SK-N-SH (cell line): ENCODE results near the gene ARHGEF39. TPM values are rescaled to one million over a fixed set of nuclear protein-coding genes. Genes with fewer than 3 reads are reported as not detected.

ENCODE experiments used
- CTCF ChIA-PET: fragments of 300-600, 350-600 bp; formaldehyde crosslinking; extraction: SDS; loops from one replicate; lab custom pipeline; 2021; lab: Yijun Ruan, JAX
- POLR2A ChIA-PET: fragments of 350-600 bp; sonication (Branson Sonifier 250); formaldehyde crosslinking; extraction: SDS; loops from one replicate; lab custom pipeline; 2020; ENCODE audit warnings: antibody characterized with exemption, inconsistent platforms; lab: Yijun Ruan, JAX
- DNase-seq: peaks from one replicate; pipeline ENCODE4 v3.0.0; 2012
- H2AFZ ChIP-seq: fragments of 200-600 bp; sonication (generic); 2 replicates; pipeline ENCODE4 v1.8.1; 2016; ENCODE audit warnings: antibody characterized with exemption, mild to moderate bottlenecking, low read depth
- H3F3A ChIP-seq: fragments of 200-600 bp; sonication (generic); replicated peaks from 2 replicates; pipeline ENCODE3; 2016; ENCODE audit warnings: antibody characterized with exemption, mild to moderate bottlenecking; ENCODE audit not compliant: insufficient read depth
- H3K27ac ChIP-seq, 2 experiments: fragments of 200-500 bp in 1 of 2; fragments of 200-600 bp in 1 of 2; sonication (Bioruptor generic) in 1 of 2; sonication (generic), shearing (Covaris generic) in 1 of 2; 2 replicates each; pipeline versions ENCODE4 v1.5.1 to v1.6.1; 2014 to 2016; ENCODE audit warnings: low read depth in 2 of 2, inconsistent platforms in 1 of 2, low read length in 1 of 2, mild to moderate bottlenecking in 1 of 2, mixed read lengths in 1 of 2
- H3K27me3 ChIP-seq: fragments of 200-600 bp; sonication (generic), shearing (Covaris generic); 2 replicates; pipeline ENCODE4 v1.6.1; 2016; ENCODE audit warnings: mixed run types; ENCODE audit not compliant: insufficient read depth
- H3K36me3 ChIP-seq, 2 experiments: fragments of 200-500 bp in 1 of 2; fragments of 200-600 bp in 1 of 2; sonication (Bioruptor generic) in 1 of 2; sonication (generic) in 1 of 2; replicated peaks in 1 of 2; 2 replicates each; pipeline versions ENCODE3 to v1.5.1; 2014 to 2016; ENCODE audit warnings: low read length in 1 of 2, mild to moderate bottlenecking in 1 of 2; ENCODE audit not compliant: insufficient read depth in 2 of 2, control insufficient read depth in 1 of 2
- H3K4me1 ChIP-seq, 2 experiments: fragments of 200-500 bp in 1 of 2; fragments of 200-600 bp in 1 of 2; sonication (Bioruptor generic) in 1 of 2; sonication (generic), shearing (Covaris generic) in 1 of 2; 2 replicates each; pipeline versions ENCODE4 v1.5.1 to v1.6.1; 2014 to 2016; ENCODE audit warnings: low read depth in 1 of 2, low read length in 1 of 2, mixed run types in 1 of 2; ENCODE audit not compliant: insufficient read depth in 2 of 2, control insufficient read depth in 1 of 2
- H3K4me2 ChIP-seq: fragments of 200-600 bp; sonication (generic), shearing (Covaris generic); 2 replicates; pipeline ENCODE4 v1.6.1; 2017; ENCODE audit warnings: mixed run types
- H3K4me3 ChIP-seq, 2 experiments: fragments of 200-500 bp in 1 of 2; fragments of 200-600 bp in 1 of 2; sonication (Bioruptor generic) in 1 of 2; sonication (generic), shearing (Covaris generic) in 1 of 2; 2 replicates each; pipeline versions ENCODE4 v1.5.1 to v1.8.1; 2014 to 2016; ENCODE audit warnings: low read depth in 2 of 2, inconsistent platforms in 1 of 2, low read length in 1 of 2, mild to moderate bottlenecking in 1 of 2, mixed read lengths in 1 of 2, moderate library complexity in 1 of 2
- H3K79me2 ChIP-seq: fragments of 200-600 bp; sonication (generic); 2 replicates; pipeline ENCODE4 v1.8.1; 2017; ENCODE audit warnings: mild to moderate bottlenecking; ENCODE audit not compliant: insufficient read depth
- H3K9ac ChIP-seq: fragments of 200-600 bp; sonication (generic); 2 replicates; pipeline ENCODE4 v1.6.1; 2017; ENCODE audit warnings: mixed run types
- H3K9me2 ChIP-seq: fragments of 200-600 bp; sonication (generic); 2 replicates; pipeline ENCODE4 v1.6.1; 2017; ENCODE audit warnings: mixed run types
- H3K9me3 ChIP-seq: fragments of 200-600 bp; sonication (generic); 2 replicates; pipeline ENCODE4 v1.6.1; 2017; ENCODE audit warnings: mixed run types, mild to moderate bottlenecking, moderate library complexity
- H4K20me1 ChIP-seq: fragments of 200-600 bp; sonication (generic); 2 replicates; pipeline ENCODE4 v1.6.1; 2017; ENCODE audit warnings: mild to moderate bottlenecking, mixed run types; ENCODE audit not compliant: insufficient read depth
- EP300 ChIP-seq, 2 experiments: IDR thresholded peaks; 2 replicates each; pipeline versions ENCODE4 v1.4.0 to v1.6.1; 2012; ENCODE audit warnings: borderline replicate concordance in 1 of 2, low read depth in 1 of 2, low read length in 1 of 2
- EZH2phosphoT487 ChIP-seq: fragments of 200-600 bp; sonication (generic); IDR thresholded peaks from 2 replicates; pipeline ENCODE4 v1.6.1; 2017; ENCODE audit warnings: low read depth, mixed run types, mild to moderate bottlenecking, antibody characterized with exemption, moderate library complexity, borderline replicate concordance
- FOXJ3 ChIP-seq: sonication (generic); formaldehyde crosslinking; IDR thresholded peaks from 2 replicates; pipeline ENCODE4 v1.5.1; 2020; ENCODE audit warnings: mild to moderate bottlenecking, missing genetic modification reagents
- FOXM1 ChIP-seq: IDR thresholded peaks from 2 replicates; pipeline ENCODE4 v1.4.0; 2012; ENCODE audit warnings: low read depth, mild to moderate bottlenecking
- JUND ChIP-seq: IDR thresholded peaks from 2 replicates; pipeline ENCODE4 v1.4.0; 2012
- MXI1 ChIP-seq: IDR thresholded peaks from 2 replicates; pipeline ENCODE4 v1.6.1; 2012; ENCODE audit warnings: mild to moderate bottlenecking, low read depth, low read length, improper control_type of control experiment
- NFIC ChIP-seq: IDR thresholded peaks from 2 replicates; pipeline ENCODE4 v1.4.0; 2012; ENCODE audit warnings: borderline replicate concordance
- RCOR1 ChIP-seq: fragments of 150-350 bp; IDR thresholded peaks from 2 replicates; pipeline ENCODE4 v1.6.1; 2017; ENCODE audit warnings: antibody characterized with exemption, low read length
- TAF1 ChIP-seq: IDR thresholded peaks from 2 replicates; pipeline ENCODE4 v1.6.1; 2012; ENCODE audit warnings: low read depth, mild to moderate bottlenecking, low read length, moderate library complexity, borderline replicate concordance
- TCF12 ChIP-seq: IDR thresholded peaks from 2 replicates; pipeline ENCODE4 v1.4.0; 2012
- WGBS: methylation state at CpG from one replicate; pipeline ENCODE4 v1.1.6; 2017; ENCODE audit warnings: low lambda C conversion rate; 5-methylcytosine and 5-hydroxymethylcytosine counted together
- polyA plus RNA-seq, 3 experiments: library from polyadenylated mRNA; depleted of rRNA; stranded (reverse); fragments of >200 nt; gene quantifications; 2 replicates each; pipeline ENCODE4 v1.2.3, GENCODE V29; 2012
- TF ChIP-seq, protein P1 (sequence below): fragments of 150-350 bp; IDR thresholded peaks from 2 replicates; pipeline ENCODE4 v1.6.1; 2016; ENCODE audit warnings: mild to moderate bottlenecking, low read depth, low read length
- TF ChIP-seq, protein P2 (sequence below): IDR thresholded peaks from 2 replicates; pipeline ENCODE4; 2012
- TF ChIP-seq, protein P3 (sequence below): IDR thresholded peaks from 2 replicates; pipeline ENCODE4 v1.4.0; 2012; ENCODE audit warnings: low read depth, borderline replicate concordance
- TF ChIP-seq, protein P4 (sequence below): IDR thresholded peaks from 2 replicates; pipeline ENCODE4 v1.6.1; 2012; ENCODE audit warnings: mild to moderate bottlenecking, low read depth, low read length, moderate library complexity

The ARHGEF39 gene
- polyA plus RNA-seq, 1 of the 3 experiments (the other 2 are of a cell fraction): 4.9 TPM

DNA sequence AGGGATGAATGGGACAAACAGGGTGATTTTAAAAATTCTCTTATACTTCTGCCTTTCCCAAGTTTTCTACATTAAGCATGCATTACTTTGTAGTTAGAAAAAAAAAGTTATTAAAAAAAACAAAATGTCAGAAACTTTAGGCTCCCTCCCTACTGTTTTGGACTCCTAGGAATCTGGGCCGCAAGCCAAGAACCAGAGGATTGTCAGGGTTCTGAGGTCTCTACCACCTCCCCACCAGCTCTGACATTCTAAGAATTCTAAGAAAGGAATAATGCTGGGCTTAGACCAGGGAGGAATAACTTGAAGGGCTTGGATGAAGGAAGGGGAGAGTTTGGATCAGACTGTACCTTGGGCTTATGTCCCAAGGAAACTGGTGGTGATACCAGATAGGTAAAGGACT is 1.1 kb upstream of the ARHGEF39 start:
- Histone ChIP-seq H2AFZ (no peak overlapping the region), H3K36me3 (peaks cover 0 to 5% of the 10 kb centered on the region in 2 experiments), H3K4me1 (peaks cover 0 to 12% of the 10 kb centered on the region in 2 experiments; a peak in 1 of 4 replicates), H3K4me2 (no peak overlapping the region), H3F3A (peaks cover 26% of the 10 kb centered on the region), H3K4me3 (no peak overlapping the region), H3K79me2 (peaks cover 14% of the 10 kb centered on the region; the same call in 1 of the 2 replicates), H3K27ac (no peak overlapping the region; a peak in 1 of 4 replicates), H3K27me3 (no peaks in the 10 kb centered on the region), H4K20me1 (no peaks in the 10 kb centered on the region), H3K9ac (no peak overlapping the region), H3K9me2 (no peaks in the 10 kb centered on the region), H3K9me3 (no peaks in the 10 kb centered on the region)
- 94% methylated on average over 1 of the region's 1 CpG for WGBS
- peak; percentile 32; the same call in 1 of the 2 replicates for TF ChIP-seq NFIC
- no peak for TF ChIP-seq FOXM1
- no peak for TF ChIP-seq JUND
- TF ChIP-seq TCF12: no peak
- TF ChIP-seq, protein P1, sequence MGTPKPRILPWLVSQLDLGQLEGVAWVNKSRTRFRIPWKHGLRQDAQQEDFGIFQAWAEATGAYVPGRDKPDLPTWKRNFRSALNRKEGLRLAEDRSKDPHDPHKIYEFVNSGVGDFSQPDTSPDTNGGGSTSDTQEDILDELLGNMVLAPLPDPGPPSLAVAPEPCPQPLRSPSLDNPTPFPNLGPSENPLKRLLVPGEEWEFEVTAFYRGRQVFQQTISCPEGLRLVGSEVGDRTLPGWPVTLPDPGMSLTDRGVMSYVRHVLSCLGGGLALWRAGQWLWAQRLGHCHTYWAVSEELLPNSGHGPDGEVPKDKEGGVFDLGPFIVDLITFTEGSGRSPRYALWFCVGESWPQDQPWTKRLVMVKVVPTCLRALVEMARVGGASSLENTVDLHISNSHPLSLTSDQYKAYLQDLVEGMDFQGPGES: no peak
- CTCF ChIA-PET: interaction anchor here (0.5 to 3.4 kb wide), 11 partner anchors 8 to 81 kb away, joined by 3 to 30 read pairs (median 5); partner anchors contain the start of genes CA9, CCDC107, CREB3 and RMRP
- POLR2A ChIA-PET: interaction anchor here (2.8 kb wide), 1 partner anchor 10 kb away, joined by 11 read pairs; no protein-coding TSS in a partner anchor
- DNase-seq: no peak

DNA sequence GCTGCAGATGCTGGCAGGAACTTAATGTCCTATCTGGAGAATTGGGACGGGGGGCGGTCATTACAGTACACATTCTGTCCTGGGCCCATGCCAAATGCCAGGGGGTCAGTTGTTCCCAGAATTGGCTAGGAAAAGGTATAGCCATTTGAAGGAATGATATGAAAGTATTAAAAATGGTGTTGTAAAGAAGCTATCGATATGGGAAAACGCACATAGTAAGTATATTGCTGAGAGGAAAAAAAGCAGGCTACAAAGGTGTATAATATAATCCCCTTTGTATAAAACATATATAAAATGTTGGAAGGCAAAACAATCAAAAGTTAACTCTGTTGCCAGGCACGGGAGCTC is 450 bp upstream of the ARHGEF39 start:
- Histone ChIP-seq H3K4me2 (peak overlapping the region; percentile 76), H3K9me2 (no peaks in the 10 kb centered on the region), H3F3A (peaks cover 31% of the 10 kb centered on the region), H3K4me3 (peak overlapping the region; percentile 61 to 65), H3K9ac (peak overlapping the region; percentile 70; the same call in 1 of the 2 replicates), H3K4me1 (peaks cover 0 to 12% of the 10 kb centered on the region in 2 experiments; a peak in 1 of 4 replicates), H2AFZ (peak overlapping the region; percentile 92), H3K9me3 (no peaks in the 10 kb centered on the region), H3K79me2 (peaks cover 19% of the 10 kb centered on the region; the same call in 1 of the 2 replicates), H3K27ac (peak overlapping the region; percentile 48 to 53; a peak in 3 of 4 replicates), H4K20me1 (no peaks in the 10 kb centered on the region), H3K27me3 (no peaks in the 10 kb centered on the region), H3K36me3 (peaks cover 0 to 7% of the 10 kb centered on the region in 2 experiments)
- DNase-seq: no peak
- 48% methylated on average over 5 of the region's 5 CpGs for WGBS
- ChIA-PET CTCF (interaction anchor here (0.7 to 3.4 kb wide), 12 partner anchors 8 to 92 kb away, joined by 3 to 30 read pairs (median 6); partner anchors contain the start of genes CA9, CCDC107, CREB3 and RMRP), POLR2A (interaction anchor here (1.9 to 2.8 kb wide), 2 partner anchors 10 to 67 kb away, joined by 9 to 11 read pairs; partner anchors contain the start of genes CREB3 and TLN1)
- TF ChIP-seq, protein P2, sequence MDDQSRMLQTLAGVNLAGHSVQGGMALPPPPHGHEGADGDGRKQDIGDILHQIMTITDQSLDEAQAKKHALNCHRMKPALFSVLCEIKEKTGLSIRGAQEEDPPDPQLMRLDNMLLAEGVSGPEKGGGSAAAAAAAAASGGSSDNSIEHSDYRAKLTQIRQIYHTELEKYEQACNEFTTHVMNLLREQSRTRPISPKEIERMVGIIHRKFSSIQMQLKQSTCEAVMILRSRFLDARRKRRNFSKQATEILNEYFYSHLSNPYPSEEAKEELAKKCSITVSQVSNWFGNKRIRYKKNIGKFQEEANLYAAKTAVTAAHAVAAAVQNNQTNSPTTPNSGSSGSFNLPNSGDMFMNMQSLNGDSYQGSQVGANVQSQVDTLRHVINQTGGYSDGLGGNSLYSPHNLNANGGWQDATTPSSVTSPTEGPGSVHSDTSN: no peak
- TF ChIP-seq MXI1 (no peak), FOXM1 (no peak), JUND (no peak), RCOR1 (no peak)

DNA sequence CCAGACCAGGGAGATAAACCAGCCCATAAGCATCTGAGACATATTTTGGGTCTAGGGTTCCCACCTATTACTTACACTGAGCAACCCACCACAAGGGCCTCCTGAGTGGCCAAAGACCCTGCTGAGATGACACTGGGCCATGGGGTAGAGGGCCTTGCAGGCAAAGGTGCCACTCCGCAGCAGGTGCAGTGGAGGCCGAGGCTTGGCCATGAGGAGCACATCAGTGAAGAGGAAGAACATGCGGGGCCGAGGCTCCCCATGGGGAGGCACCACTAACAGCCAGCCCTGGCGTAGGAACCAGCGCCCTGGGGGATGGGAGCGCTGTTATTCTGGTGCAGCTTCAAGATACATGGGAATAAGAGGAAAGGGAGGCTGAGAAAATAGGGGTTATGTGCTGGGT is 2.6 kb downstream of the ARHGEF39 start:
- Histone ChIP-seq H3K79me2 (peaks cover 36% of the 10 kb centered on the region), H3K9me2 (no peaks in the 10 kb centered on the region), H3K4me2 (no peak overlapping the region), H3F3A (peaks cover 31% of the 10 kb centered on the region), H3K9me3 (no peaks in the 10 kb centered on the region), H4K20me1 (no peaks in the 10 kb centered on the region), H3K4me1 (peaks cover 0 to 19% of the 10 kb centered on the region in 2 experiments; a peak in 1 of 4 replicates), H3K9ac (no peak overlapping the region), H3K36me3 (peaks cover 0 to 11% of the 10 kb centered on the region in 2 experiments), H3K4me3 (no peak overlapping the region), H3K27me3 (no peaks in the 10 kb centered on the region), H2AFZ (no peak overlapping the region), H3K27ac (no peak overlapping the region; a peak in 1 of 4 replicates)
- POLR2A ChIA-PET: interaction anchor here (0.7 kb wide), 1 partner anchor 42 kb away, joined by 3 read pairs; no protein-coding TSS in a partner anchor
- CTCF ChIA-PET: interaction anchor here (2.4 kb wide), 1 partner anchor 34 kb away, joined by 11 read pairs; no protein-coding TSS in a partner anchor
- DNase-seq: no peak
- WGBS: 99% methylated on average over 5 of the region's 7 CpGs
- TF ChIP-seq NFIC (no peak), EZH2phosphoT487 (no peak), FOXJ3 (CRISPR knock-in tag) (no peak), TAF1 (no peak), EP300 (IDR thresholded peaks at IDR 0.05; ENCODE audit: borderline replicate concordance in 1 of 2, low read depth in 1 of 2, low read length in 1 of 2) (no peak)
- TF ChIP-seq, protein P3, sequence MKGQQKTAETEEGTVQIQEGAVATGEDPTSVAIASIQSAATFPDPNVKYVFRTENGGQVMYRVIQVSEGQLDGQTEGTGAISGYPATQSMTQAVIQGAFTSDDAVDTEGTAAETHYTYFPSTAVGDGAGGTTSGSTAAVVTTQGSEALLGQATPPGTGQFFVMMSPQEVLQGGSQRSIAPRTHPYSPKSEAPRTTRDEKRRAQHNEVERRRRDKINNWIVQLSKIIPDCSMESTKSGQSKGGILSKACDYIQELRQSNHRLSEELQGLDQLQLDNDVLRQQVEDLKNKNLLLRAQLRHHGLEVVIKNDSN: no peak
- TF ChIP-seq, protein P4, sequence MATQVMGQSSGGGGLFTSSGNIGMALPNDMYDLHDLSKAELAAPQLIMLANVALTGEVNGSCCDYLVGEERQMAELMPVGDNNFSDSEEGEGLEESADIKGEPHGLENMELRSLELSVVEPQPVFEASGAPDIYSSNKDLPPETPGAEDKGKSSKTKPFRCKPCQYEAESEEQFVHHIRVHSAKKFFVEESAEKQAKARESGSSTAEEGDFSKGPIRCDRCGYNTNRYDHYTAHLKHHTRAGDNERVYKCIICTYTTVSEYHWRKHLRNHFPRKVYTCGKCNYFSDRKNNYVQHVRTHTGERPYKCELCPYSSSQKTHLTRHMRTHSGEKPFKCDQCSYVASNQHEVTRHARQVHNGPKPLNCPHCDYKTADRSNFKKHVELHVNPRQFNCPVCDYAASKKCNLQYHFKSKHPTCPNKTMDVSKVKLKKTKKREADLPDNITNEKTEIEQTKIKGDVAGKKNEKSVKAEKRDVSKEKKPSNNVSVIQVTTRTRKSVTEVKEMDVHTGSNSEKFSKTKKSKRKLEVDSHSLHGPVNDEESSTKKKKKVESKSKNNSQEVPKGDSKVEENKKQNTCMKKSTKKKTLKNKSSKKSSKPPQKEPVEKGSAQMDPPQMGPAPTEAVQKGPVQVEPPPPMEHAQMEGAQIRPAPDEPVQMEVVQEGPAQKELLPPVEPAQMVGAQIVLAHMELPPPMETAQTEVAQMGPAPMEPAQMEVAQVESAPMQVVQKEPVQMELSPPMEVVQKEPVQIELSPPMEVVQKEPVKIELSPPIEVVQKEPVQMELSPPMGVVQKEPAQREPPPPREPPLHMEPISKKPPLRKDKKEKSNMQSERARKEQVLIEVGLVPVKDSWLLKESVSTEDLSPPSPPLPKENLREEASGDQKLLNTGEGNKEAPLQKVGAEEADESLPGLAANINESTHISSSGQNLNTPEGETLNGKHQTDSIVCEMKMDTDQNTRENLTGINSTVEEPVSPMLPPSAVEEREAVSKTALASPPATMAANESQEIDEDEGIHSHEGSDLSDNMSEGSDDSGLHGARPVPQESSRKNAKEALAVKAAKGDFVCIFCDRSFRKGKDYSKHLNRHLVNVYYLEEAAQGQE: no peak
